ENCODE measurements around the gene CDYL. TPM values are rescaled to one million over a fixed set of nuclear protein-coding genes. Genes with fewer than 3 reads are reported as not detected.

Gene CDYL
- total RNA-seq, 2 donors from 2014 or later, result 55.1 to 58.2 TPM

GRCh38 chr6:4740032-4740431, 36.2 kb upstream of the CDYL start:
- H3K36me3 ChIP-seq (ENCODE audit: control insufficient read depth, insufficient read depth, low read length), result no peaks in the 10 kb centered on the region
- no peak for DNase-seq
- H3K27ac ChIP-seq (ENCODE audit: low read depth, low read length), result no peak overlapping the region
- WGBS, 2 experiments (ENCODE audit: insufficient coverage in 1 of 2, insufficient read length in 1 of 2), result 91 to 92% methylated on average over 5 to 6 of the region's 6 CpGs
- Mint-ChIP-seq H3K27ac (no peak overlapping the region), H3K4me1 (no peaks in the 10 kb centered on the region), H3K9me3 (no peaks in the 10 kb centered on the region), H3K27me3 (ENCODE audit: insufficient read depth) (peaks cover 13% of the 10 kb centered on the region), H3K36me3 (ENCODE audit: low read depth) (no peaks in the 10 kb centered on the region), H3K4me3 (no peak overlapping the region)
- H3K9me3 ChIP-seq (ENCODE audit: control insufficient read depth, low read length), result no peaks in the 10 kb centered on the region
- H3K27me3 ChIP-seq (ENCODE audit: control insufficient read depth, insufficient read depth, low read length, poor library complexity, severe bottlenecking), result peaks cover 6% of the 10 kb centered on the region
- H3K9ac ChIP-seq (ENCODE audit: extremely low read depth, low read length, poor library complexity, severe bottlenecking), result no peak overlapping the region
- no peak for TF ChIP-seq CTCF (conservative IDR thresholded peaks at IDR 0.05)
- H3K4me1 ChIP-seq (ENCODE audit: control insufficient read depth, insufficient read depth, low read length), result no peaks in the 10 kb centered on the region
- H3K4me3 ChIP-seq (ENCODE audit: low read length), result no peak overlapping the region

GRCh38 chr6:4743062-4743461, 33.1 kb upstream of the CDYL start:
- Histone ChIP-seq H3K27me3 (ENCODE audit: control insufficient read depth, insufficient read depth, low read length, poor library complexity, severe bottlenecking) (no peaks in the 10 kb centered on the region), H3K4me3 (ENCODE audit: low read length) (no peak overlapping the region), H3K4me1 (ENCODE audit: control insufficient read depth, insufficient read depth, low read length) (no peaks in the 10 kb centered on the region), H3K9me3 (ENCODE audit: control insufficient read depth, low read length) (no peaks in the 10 kb centered on the region), H3K36me3 (ENCODE audit: control insufficient read depth, insufficient read depth, low read length) (no peaks in the 10 kb centered on the region), H3K9ac (ENCODE audit: extremely low read depth, low read length, poor library complexity, severe bottlenecking) (no peak overlapping the region), H3K27ac (ENCODE audit: low read depth, low read length) (no peak overlapping the region)
- Mint-ChIP-seq H3K27me3 (ENCODE audit: insufficient read depth) (peaks cover 13% of the 10 kb centered on the region), H3K9me3 (no peaks in the 10 kb centered on the region), H3K27ac (no peak overlapping the region), H3K4me3 (no peak overlapping the region), H3K36me3 (ENCODE audit: low read depth) (no peaks in the 10 kb centered on the region), H3K4me1 (no peaks in the 10 kb centered on the region)
- WGBS, 2 experiments (ENCODE audit: insufficient coverage in 1 of 2, insufficient read length in 1 of 2), result 88 to 100% methylated on average over 1 to 2 of the region's 2 CpGs
- DNase-seq, result no peak
- TF ChIP-seq CTCF (conservative IDR thresholded peaks at IDR 0.05), result no peak

GRCh38 chr6:4743926-4744325, 32.3 kb upstream of the CDYL start:
- peaks cover 16% of the 10 kb centered on the region for H3K27me3 Mint-ChIP-seq (ENCODE audit: insufficient read depth)
- H3K27ac Mint-ChIP-seq, result no peak overlapping the region
- no peaks in the 10 kb centered on the region for H3K27me3 ChIP-seq (ENCODE audit: control insufficient read depth, insufficient read depth, low read length, poor library complexity, severe bottlenecking)
- DNase-seq, result no peak
- no peak overlapping the region for H3K27ac ChIP-seq (ENCODE audit: low read depth, low read length)
- no peak overlapping the region for H3K9ac ChIP-seq (ENCODE audit: extremely low read depth, low read length, poor library complexity, severe bottlenecking)
- H3K36me3 Mint-ChIP-seq (ENCODE audit: low read depth), result no peaks in the 10 kb centered on the region
- no peaks in the 10 kb centered on the region for H3K4me1 Mint-ChIP-seq
- H3K4me1 ChIP-seq (ENCODE audit: control insufficient read depth, insufficient read depth, low read length), result no peaks in the 10 kb centered on the region
- no peaks in the 10 kb centered on the region for H3K36me3 ChIP-seq (ENCODE audit: control insufficient read depth, insufficient read depth, low read length)
- no peaks in the 10 kb centered on the region for H3K9me3 Mint-ChIP-seq
- no peak for TF ChIP-seq CTCF (conservative IDR thresholded peaks at IDR 0.05)
- H3K4me3 Mint-ChIP-seq, result no peak overlapping the region
- WGBS, 2 experiments (ENCODE audit: insufficient coverage in 1 of 2, insufficient read length in 1 of 2), result 90 to 94% methylated on average over 5 of the region's 5 CpGs
- H3K9me3 ChIP-seq (ENCODE audit: control insufficient read depth, low read length), result no peaks in the 10 kb centered on the region
- H3K4me3 ChIP-seq (ENCODE audit: low read length), result no peak overlapping the region

Data from endodermal cell (in vitro differentiated cells).